Measurements from ENCODE around the gene FGD6.

FGD6 gene

GRCh38 chr12:95217377-95218149 lies at the start of gene FGD6, which contains the start of gene VEZT:
Gene FGD6, minus strand, starts transcription at chr12:95217467. Its CDS starts 227 bp downstream, at chr12:95217240.
Gene VEZT, plus strand, starts transcription at chr12:95217807. Its CDS starts 44 bp downstream, at chr12:95217851.
- Histone ChIP-seq H3K4me3 (ENCODE audit: low read depth, low read length) (peak within 1 kb of the TSS; percentile 98), H3K27ac (peak within 1 kb of the TSS; percentile 90), H3K27me3 (ENCODE audit: insufficient read depth, low read depth, severe bottlenecking) (no peaks in the 10 kb centered on the region), H3K9me3 (ENCODE audit: severe bottlenecking) (no peaks in the 10 kb centered on the region), H3K36me3 (peaks cover 7% of the 10 kb centered on the region)
- peak; percentile 51 for TF ChIP-seq CTCF (IDR thresholded peaks at IDR 0.05; ENCODE audit: low read depth, low read length)
- DNase-seq: peak; percentile 99

DNA sequence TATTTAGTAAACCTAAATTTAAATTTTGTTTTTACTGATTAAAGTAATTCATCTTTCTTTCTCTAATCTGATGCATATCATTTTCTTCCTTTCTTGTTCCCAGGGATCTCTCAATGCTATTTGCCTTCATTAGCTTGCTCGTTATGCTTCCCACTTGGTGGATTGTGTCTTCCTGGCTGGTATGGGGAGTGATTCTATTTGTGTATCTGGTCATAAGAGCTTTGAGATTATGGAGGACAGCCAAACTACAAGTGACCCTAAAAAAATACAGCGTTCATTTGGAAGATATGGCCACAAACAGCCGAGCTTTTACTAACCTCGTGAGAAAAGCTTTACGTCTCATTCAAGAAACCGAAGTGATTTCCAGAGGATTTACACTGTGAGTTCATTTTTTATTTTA lies 49.0 kb upstream of the FGD6 start:
- DNase-seq: no peak
- peaks cover 74% of the 10 kb centered on the region for H3K36me3 ChIP-seq
- H3K27ac ChIP-seq: no peak overlapping the region
- no peaks in the 10 kb centered on the region for H3K9me3 ChIP-seq (ENCODE audit: severe bottlenecking)
- no peaks in the 10 kb centered on the region for H3K27me3 ChIP-seq (ENCODE audit: insufficient read depth, low read depth, severe bottlenecking)
- no peak for TF ChIP-seq CTCF (IDR thresholded peaks at IDR 0.05; ENCODE audit: low read depth, low read length)
- no peak overlapping the region for H3K4me3 ChIP-seq (ENCODE audit: low read depth, low read length)

DNA sequence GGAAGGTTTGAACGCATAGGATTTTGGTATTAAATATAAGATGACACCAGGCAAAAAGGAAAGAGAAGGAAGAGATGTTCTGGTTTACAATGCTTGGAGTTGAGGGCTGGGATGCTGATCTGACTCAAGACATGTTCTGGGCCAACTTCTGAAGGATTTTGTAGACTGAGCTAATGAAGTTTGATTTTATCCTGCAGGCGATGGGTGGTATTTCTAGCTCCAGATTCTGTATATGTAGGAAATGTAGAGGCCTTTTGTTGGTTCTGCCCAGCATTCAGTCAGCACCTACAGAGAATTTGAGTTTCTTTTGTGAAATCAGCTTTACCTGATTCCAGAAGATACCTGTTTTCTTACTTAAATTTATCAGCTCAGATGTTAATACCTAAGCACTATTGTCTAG lies 48.5 kb upstream of the FGD6 start:
- TF ChIP-seq CTCF (IDR thresholded peaks at IDR 0.05; ENCODE audit: low read depth, low read length): no peak
- Histone ChIP-seq H3K9me3 (ENCODE audit: severe bottlenecking) (no peaks in the 10 kb centered on the region), H3K4me3 (ENCODE audit: low read depth, low read length) (no peak overlapping the region), H3K27me3 (ENCODE audit: insufficient read depth, low read depth, severe bottlenecking) (no peaks in the 10 kb centered on the region), H3K36me3 (peaks cover 69% of the 10 kb centered on the region), H3K27ac (no peak overlapping the region)
- DNase-seq: no peak

DNA sequence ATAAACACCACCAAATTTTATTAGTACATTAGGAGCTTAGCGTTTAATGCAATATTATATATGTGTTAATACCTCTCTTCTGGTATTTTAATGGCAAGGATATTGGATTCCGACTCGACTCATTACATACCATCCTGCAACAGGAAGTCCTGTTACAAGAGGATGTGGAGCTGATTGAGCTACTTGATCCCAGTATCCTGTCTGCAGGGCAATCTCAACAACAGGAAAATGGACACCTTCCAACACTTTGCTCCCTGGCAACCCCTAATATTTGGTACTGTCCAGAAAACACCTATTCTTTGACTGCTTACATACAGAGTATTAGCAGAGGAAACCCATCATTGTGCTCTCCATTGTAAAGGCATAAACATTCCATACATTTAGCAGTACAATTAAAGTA lies 45.5 kb upstream of the FGD6 start:
- H3K4me3 ChIP-seq (ENCODE audit: low read depth, low read length): no peak overlapping the region
- no peaks in the 10 kb centered on the region for H3K9me3 ChIP-seq (ENCODE audit: severe bottlenecking)
- H3K27ac ChIP-seq: no peak overlapping the region
- no peak for TF ChIP-seq CTCF (IDR thresholded peaks at IDR 0.05; ENCODE audit: low read depth, low read length)
- no peaks in the 10 kb centered on the region for H3K27me3 ChIP-seq (ENCODE audit: insufficient read depth, low read depth, severe bottlenecking)
- peaks cover 61% of the 10 kb centered on the region for H3K36me3 ChIP-seq
- DNase-seq: no peak

- Histone ChIP-seq H3K27ac (no peak overlapping the region), H3K9me3 (ENCODE audit: severe bottlenecking) (no peaks in the 10 kb centered on the region), H3K4me3 (ENCODE audit: low read depth, low read length) (no peak overlapping the region), H3K27me3 (ENCODE audit: insufficient read depth, low read depth, severe bottlenecking) (no peaks in the 10 kb centered on the region), H3K36me3 (peaks cover 61% of the 10 kb centered on the region)
- TF ChIP-seq CTCF (IDR thresholded peaks at IDR 0.05; ENCODE audit: low read depth, low read length): no peak
- DNase-seq: no peak
Observed at GRCh38 chr12:95261109-95261508, 43.8 kb upstream of the FGD6 start.

DNA sequence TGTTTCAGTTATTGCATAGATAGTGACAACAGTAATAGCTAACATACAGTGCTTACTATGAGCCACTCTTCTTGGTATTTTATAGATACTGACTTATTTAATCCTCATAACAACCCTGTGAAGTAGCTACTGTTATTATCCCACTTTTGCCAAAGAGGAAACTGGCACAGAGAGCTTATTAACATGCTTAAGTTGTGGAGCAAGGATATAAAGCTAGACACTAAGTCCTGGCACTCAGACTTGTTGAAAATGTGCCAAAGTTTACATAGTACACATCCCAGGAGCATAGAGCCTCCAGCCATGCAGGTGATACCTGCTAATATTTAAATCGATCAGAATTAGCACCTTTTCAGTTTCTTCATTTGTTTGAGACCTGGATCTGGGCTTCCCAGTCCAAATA lies 42.1 kb upstream of the FGD6 start:
- H3K9me3 ChIP-seq (ENCODE audit: severe bottlenecking): no peaks in the 10 kb centered on the region
- no peak overlapping the region for H3K27ac ChIP-seq
- H3K4me3 ChIP-seq (ENCODE audit: low read depth, low read length): no peak overlapping the region
- H3K36me3 ChIP-seq: peaks cover 66% of the 10 kb centered on the region
- no peak for DNase-seq
- H3K27me3 ChIP-seq (ENCODE audit: insufficient read depth, low read depth, severe bottlenecking): no peaks in the 10 kb centered on the region
- TF ChIP-seq CTCF (IDR thresholded peaks at IDR 0.05; ENCODE audit: low read depth, low read length): no peak

Measured in WERI-Rb-1 (cell line).